ENCODE results near the gene NDUFV1. TPM values are rescaled to one million over a fixed set of nuclear protein-coding genes. Genes with fewer than 3 reads are reported as not detected.
A peak's percentile ranks its signal among the peaks of the same experiment; 100 is the strongest.
"Not testable (repeated sequence)": the region's sequence is repeated elsewhere in the genome, so short reads cannot be mapped to it uniquely, and the experiment has no call there.

The NDUFV1 gene
- 100 to 1,000 TPM; 135 to 267 (median 157) TPM for total RNA-seq

GRCh38 chr11:67606492-67607295 is at the start of gene NDUFV1:
Gene NDUFV1, plus strand, starts transcription at chr11:67606936. Its CDS starts 69 bp downstream, at chr11:67607005.
- H3K4me3 ChIP-seq: peak within 1 kb of the TSS; percentile 67 to 91 (median 82)
- WGBS, 10 experiments: 0 to 3% (median 0%) methylated on average over 3 to 22 of the region's 69 CpGs; no CpG with 5 or more reads in 3 of the 10 experiments
- H3K4me1 ChIP-seq (replicated peaks in 1 of 2): peaks cover 12 to 17% of the 10 kb centered on the region in 2 donors
- ATAC-seq (replicated peaks in 6 of 8): peak; percentile 96 to 99 (median 98)
- in situ Hi-C loops (cut with MboI; ENCODE audit: low pct_unique_long_range_greater_than_20kb in 2 of 9, low sequenced_read_pairs in 9 of 9, unreplicated experiment in 9 of 9): no loop called here
- H3K27ac ChIP-seq: peak within 1 kb of the TSS; percentile 67 to 80

GRCh38 chr11:67558084-67558772 is 48.5 kb upstream of the NDUFV1 start:
- H3K4me3 ChIP-seq: no peak overlapping the region
- WGBS, 10 experiments: 41 to 95% (median 91%) methylated on average over 1 to 14 of the region's 19 CpGs
- peaks cover 5 to 7% of the 10 kb centered on the region in 2 donors for H3K4me1 ChIP-seq (replicated peaks in 1 of 2)
- in situ Hi-C loops (cut with MboI; ENCODE audit: low pct_unique_long_range_greater_than_20kb in 2 of 9, low sequenced_read_pairs in 9 of 9, unreplicated experiment in 9 of 9): no loop called here
- H3K27ac ChIP-seq: no peak overlapping the region
- ATAC-seq (replicated peaks in 6 of 8): peak in 3 of 8 experiments; percentile 82 to 84 (median 83)

GRCh38 chr11:67561971-67562619 is 44.6 kb upstream of the NDUFV1 start:
- ATAC-seq (replicated peaks in 6 of 8): peak in 3 of 8 experiments; percentile 81 to 87 (median 82)
- Histone ChIP-seq H3K4me1 (replicated peaks in 1 of 2) (peaks cover 8 to 18% of the 10 kb centered on the region in 2 donors), H3K4me3 (no peak overlapping the region), H3K27ac (no peak overlapping the region)
- in situ Hi-C loops (cut with MboI; ENCODE audit: low pct_unique_long_range_greater_than_20kb in 2 of 9, low sequenced_read_pairs in 9 of 9, unreplicated experiment in 9 of 9): no loop called here
- 0 to 90% (median 65%) methylated on average over 4 to 9 of the region's 10 CpGs for WGBS, 10 experiments

- WGBS, 10 experiments: 0 to 100% (median 50%) methylated on average over 1 to 10 of the region's 10 CpGs; no CpG with 5 or more reads in 1 of the 10 experiments
- Histone ChIP-seq H3K4me1 (replicated peaks in 1 of 2) (peaks cover 8 to 18% of the 10 kb centered on the region in 2 donors), H3K27ac (peak overlapping the region in 1 of 2 donors; percentile 32), H3K4me3 (no peak overlapping the region)
- in situ Hi-C loops (cut with MboI; ENCODE audit: low pct_unique_long_range_greater_than_20kb in 2 of 9, low sequenced_read_pairs in 9 of 9, unreplicated experiment in 9 of 9): no loop called here
- ATAC-seq (replicated peaks in 6 of 8): no peak
These were observed 43.6 kb upstream of the NDUFV1 start for GRCh38 chr11:67562963-67563704.

- H3K4me3 ChIP-seq; in situ Hi-C loops (cut with MboI; ENCODE audit: low pct_unique_long_range_greater_than_20kb in 2 of 9, low sequenced_read_pairs in 9 of 9, unreplicated experiment in 9 of 9): not testable (repeated sequence)
- ATAC-seq (replicated peaks in 6 of 8): peak in 3 of 8 experiments; percentile 36 to 88 (median 46)
- WGBS, 10 experiments: 0 to 82% (median 77%) methylated on average over 1 to 11 of the region's 11 CpGs; no CpG with 5 or more reads in 2 of the 10 experiments
- peaks cover 8 to 18% of the 10 kb centered on the region in 2 donors for H3K4me1 ChIP-seq (replicated peaks in 1 of 2)
- peak overlapping the region in 1 of 2 donors; percentile 32 for H3K27ac ChIP-seq
These were observed 43.0 kb upstream of the NDUFV1 start for GRCh38 chr11:67563705-67564114.

GRCh38 chr11:67564230-67564629 is 42.5 kb upstream of the NDUFV1 start:
- in situ Hi-C loops (cut with MboI; ENCODE audit: low pct_unique_long_range_greater_than_20kb in 2 of 9, low sequenced_read_pairs in 9 of 9, unreplicated experiment in 9 of 9): no loop called here
- ATAC-seq (replicated peaks in 6 of 8): no peak
- WGBS, 10 experiments: 67 to 100% (median 83%) methylated on average over 1 to 4 of the region's 4 CpGs; no CpG with 5 or more reads in 2 of the 10 experiments

GRCh38 chr11:67571443-67571842 is 35.3 kb upstream of the NDUFV1 start:
- H3K4me1 ChIP-seq (replicated peaks in 1 of 2): no peaks in the 10 kb centered on the region
- H3K4me3 ChIP-seq: no peak overlapping the region
- in situ Hi-C loops (cut with MboI; ENCODE audit: low pct_unique_long_range_greater_than_20kb in 2 of 9, low sequenced_read_pairs in 9 of 9, unreplicated experiment in 9 of 9): no loop called here
- peak in 1 of 8 experiments; percentile 18 for ATAC-seq (replicated peaks in 6 of 8)
- WGBS, 10 experiments: 20 to 100% (median 73%) methylated on average over 1 to 5 of the region's 6 CpGs; no CpG with 5 or more reads in 3 of the 10 experiments
- H3K27ac ChIP-seq: no peak overlapping the region

More at GRCh38 chr11:67564230-67564629, 42.5 kb upstream of the NDUFV1 start:
- Histone ChIP-seq H3K4me1 (replicated peaks in 1 of 2) (peaks cover 8 to 18% of the 10 kb centered on the region in 2 donors), H3K4me3 (no peak overlapping the region), H3K27ac (no peak overlapping the region)

GRCh38 chr11:67572305-67572704 is 34.4 kb upstream of the NDUFV1 start:
- 0 to 90% (median 26%) methylated on average over 1 to 5 of the region's 5 CpGs; no CpG with 5 or more reads in 1 of the 10 experiments for WGBS, 10 experiments
- no peaks in the 10 kb centered on the region for H3K4me1 ChIP-seq (replicated peaks in 1 of 2)
- ATAC-seq (replicated peaks in 6 of 8): no peak
- no peak overlapping the region for H3K4me3 ChIP-seq
- H3K27ac ChIP-seq: no peak overlapping the region
- in situ Hi-C loops (cut with MboI; ENCODE audit: low pct_unique_long_range_greater_than_20kb in 2 of 9, low sequenced_read_pairs in 9 of 9, unreplicated experiment in 9 of 9): no loop called here

GRCh38 chr11:67572747-67573419 is 33.9 kb upstream of the NDUFV1 start:
- WGBS, 10 experiments: 40 to 100% (median 70%) methylated on average over 1 to 18 of the region's 21 CpGs
- no peak overlapping the region for H3K27ac ChIP-seq
- peak in 6 of 8 experiments; percentile 33 to 75 (median 47) for ATAC-seq (replicated peaks in 6 of 8)
- in situ Hi-C loops (cut with MboI; ENCODE audit: low pct_unique_long_range_greater_than_20kb in 2 of 9, low sequenced_read_pairs in 9 of 9, unreplicated experiment in 9 of 9): no loop called here
- no peaks in the 10 kb centered on the region for H3K4me1 ChIP-seq (replicated peaks in 1 of 2)
- H3K4me3 ChIP-seq: no peak overlapping the region

- Histone ChIP-seq H3K27ac (no peak overlapping the region), H3K4me1 (replicated peaks in 1 of 2) (no peaks in the 10 kb centered on the region), H3K4me3 (no peak overlapping the region)
- in situ Hi-C loops (cut with MboI; ENCODE audit: low pct_unique_long_range_greater_than_20kb in 2 of 9, low sequenced_read_pairs in 9 of 9, unreplicated experiment in 9 of 9): no loop called here
- peak in 1 of 8 experiments; percentile 76 for ATAC-seq (replicated peaks in 6 of 8)
- WGBS, 10 experiments: 0 to 100% (median 56%) methylated on average over 1 to 3 of the region's 3 CpGs; no CpG with 5 or more reads in 6 of the 10 experiments
These were observed 31.8 kb upstream of the NDUFV1 start for GRCh38 chr11:67574938-67575337.

- H3K4me3 ChIP-seq: no peak overlapping the region
- ATAC-seq (replicated peaks in 6 of 8): peak in 2 of 8 experiments; percentile 11 to 13
- peaks cover 10 to 12% of the 10 kb centered on the region in 2 donors for H3K4me1 ChIP-seq (replicated peaks in 1 of 2)
- WGBS, 10 experiments: 48 to 100% (median 53%) methylated on average over 2 to 5 of the region's 14 CpGs; no CpG with 5 or more reads in 5 of the 10 experiments
- H3K27ac ChIP-seq: no peak overlapping the region
- in situ Hi-C loops (cut with MboI; ENCODE audit: low pct_unique_long_range_greater_than_20kb in 2 of 9, low sequenced_read_pairs in 9 of 9, unreplicated experiment in 9 of 9): no loop called here
These were observed 29.8 kb upstream of the NDUFV1 start for GRCh38 chr11:67576735-67577475.
